HEK293 (cell line): Measurements from ENCODE around the gene ZNF385C.

Experiments
- CTCF ChIA-PET: fragments of 350-600 bp; formaldehyde crosslinking; extraction: SDS; loops from one replicate; lab custom pipeline; 2021; ENCODE audit warnings: antibody characterized with exemption; lab: Yijun Ruan, JAX
- POLR2A ChIA-PET: fragments of 300-600 bp; formaldehyde crosslinking; extraction: SDS; loops from one replicate; lab custom pipeline; 2020; ENCODE audit warnings: antibody characterized with exemption, inconsistent platforms; lab: Yijun Ruan, JAX
- H3K27ac ChIP-seq: fragments of 200-500 bp; sonication (Bioruptor generic); 2 replicates; pipeline ENCODE4 v1.5.1; 2014; ENCODE audit warnings: low read depth, low read length, control low read depth, inconsistent platforms; ENCODE audit errors: extremely low read depth
- H3K36me3 ChIP-seq, 2 experiments: fragments of 200-500 bp in 1 of 2; sonication (Bioruptor generic) in 1 of 2; 1 replicate in 1 of 2; 2 replicates in 1 of 2; pipeline ENCODE4 v1.5.1; 2014 to 2017; ENCODE audit warnings: inconsistent platforms in 2 of 2, low read length in 2 of 2; ENCODE audit not compliant: control insufficient read depth in 2 of 2, insufficient read depth in 1 of 2
- H3K4me1 ChIP-seq: fragments of 200-500 bp; sonication (Bioruptor generic); 2 replicates; pipeline ENCODE4 v1.5.1; 2014; ENCODE audit warnings: mild to moderate bottlenecking, low read length, inconsistent platforms; ENCODE audit not compliant: control insufficient read depth, insufficient read depth
- H3K4me3 ChIP-seq: 2 replicates; pipeline ENCODE4 v1.5.1; 2011; ENCODE audit warnings: low read depth, mild to moderate bottlenecking, control low read depth, low read length, moderate library complexity
- H3K9me3 ChIP-seq: fragments of 200-500 bp; sonication (Bioruptor generic); 2 replicates; pipeline ENCODE4 v1.5.1; 2014; ENCODE audit warnings: low read depth, low read length, inconsistent platforms; ENCODE audit not compliant: control insufficient read depth, insufficient read depth
- GLIS1 ChIP-seq: fragments of 450-650 bp; formaldehyde crosslinking; IDR thresholded peaks from 2 replicates; pipeline ENCODE4 v1.5.1; 2016; ENCODE audit warnings: missing biosample characterization, missing genetic modification characterization
- GLIS2 ChIP-seq: fragments of 450-650 bp; formaldehyde crosslinking; IDR thresholded peaks from 2 replicates; pipeline ENCODE4 v1.5.1; 2016; ENCODE audit warnings: missing biosample characterization, missing genetic modification characterization
- IKZF3 ChIP-seq: fragments of 450-650 bp; IDR thresholded peaks from 2 replicates; pipeline ENCODE4 v1.5.0; 2018; ENCODE audit warnings: missing biosample characterization, mild to moderate bottlenecking, missing genetic modification characterization, moderate library complexity
- TCF7L2 ChIP-seq: IDR thresholded peaks from 2 replicates; pipeline ENCODE4 v1.6.1; 2011; ENCODE audit warnings: low read depth, mild to moderate bottlenecking, inconsistent platforms, low read length, moderate library complexity, borderline replicate concordance
- ZBTB1 ChIP-seq: fragments of 450-650 bp; formaldehyde crosslinking; IDR thresholded peaks from 2 replicates; pipeline ENCODE4 v1.5.1; 2016; ENCODE audit warnings: missing biosample characterization, missing genetic modification characterization
- ZBTB8A ChIP-seq: fragments of 450-650 bp; formaldehyde crosslinking; IDR thresholded peaks from 2 replicates; pipeline ENCODE4 v1.5.1; 2016; ENCODE audit warnings: missing biosample characterization, missing genetic modification characterization
- ZIC2 ChIP-seq: fragments of 450-650 bp; formaldehyde crosslinking; IDR thresholded peaks from 2 replicates; pipeline ENCODE4 v1.5.1; 2016; ENCODE audit warnings: missing biosample characterization, missing genetic modification characterization
- ZNF10 ChIP-seq: fragments of 450-650 bp; formaldehyde crosslinking; IDR thresholded peaks from 2 replicates; pipeline ENCODE4 v1.5.1; 2017; ENCODE audit warnings: missing biosample characterization, missing genetic modification characterization
- ZNF112 ChIP-seq: fragments of 450-650 bp; formaldehyde crosslinking; IDR thresholded peaks from 2 replicates; pipeline ENCODE4 v1.5.0; 2017; ENCODE audit warnings: missing biosample characterization, missing genetic modification characterization
- ZNF292 ChIP-seq: fragments of 450-650 bp; formaldehyde crosslinking; IDR thresholded peaks from 2 replicates; pipeline ENCODE4 v1.5.1; 2016; ENCODE audit warnings: low read depth, missing biosample characterization, missing genetic modification characterization, borderline replicate concordance
- ZNF37A ChIP-seq: fragments of 450-650 bp; IDR thresholded peaks from 2 replicates; pipeline ENCODE4 v1.5.1; 2018; ENCODE audit warnings: missing biosample characterization, missing genetic modification characterization
- ZNF510 ChIP-seq: fragments of 450-650 bp; formaldehyde crosslinking; IDR thresholded peaks from 2 replicates; pipeline ENCODE4 v1.5.1; 2018; ENCODE audit warnings: mild to moderate bottlenecking, missing genetic modification characterization, missing biosample characterization; ENCODE audit not compliant: insufficient replicate concordance
- ZNF544 ChIP-seq: fragments of 450-650 bp; formaldehyde crosslinking; IDR thresholded peaks from 2 replicates; pipeline ENCODE4 v1.5.0; 2017; ENCODE audit warnings: missing biosample characterization, missing genetic modification characterization
- ZNF776 ChIP-seq: fragments of 450-650 bp; formaldehyde crosslinking; IDR thresholded peaks from 2 replicates; pipeline ENCODE4 v1.5.0; 2017; ENCODE audit warnings: missing biosample characterization, missing genetic modification characterization, borderline replicate concordance
- TF ChIP-seq, protein P1 (sequence below): fragments of 450-650 bp; formaldehyde crosslinking; IDR thresholded peaks from 2 replicates; pipeline ENCODE4 v1.5.1; 2016; ENCODE audit warnings: missing biosample characterization, missing genetic modification characterization
- TF ChIP-seq, protein P2 (sequence below): fragments of 450-650 bp; formaldehyde crosslinking; IDR thresholded peaks from 2 replicates; pipeline ENCODE4 v1.5.1; 2016; ENCODE audit warnings: missing biosample characterization, missing genetic modification characterization
- TF ChIP-seq, protein P3 (sequence below): fragments of 450-650 bp; formaldehyde crosslinking; IDR thresholded peaks from 2 replicates; pipeline ENCODE4 v1.5.1; 2016; ENCODE audit warnings: missing biosample characterization, missing genetic modification characterization
- TF ChIP-seq, protein P4 (sequence below): fragments of 450-650 bp; IDR thresholded peaks from 2 replicates; pipeline ENCODE4 v1.5.1; 2018; ENCODE audit warnings: missing biosample characterization, mild to moderate bottlenecking, missing genetic modification characterization

Gene ZNF385C

DNA sequence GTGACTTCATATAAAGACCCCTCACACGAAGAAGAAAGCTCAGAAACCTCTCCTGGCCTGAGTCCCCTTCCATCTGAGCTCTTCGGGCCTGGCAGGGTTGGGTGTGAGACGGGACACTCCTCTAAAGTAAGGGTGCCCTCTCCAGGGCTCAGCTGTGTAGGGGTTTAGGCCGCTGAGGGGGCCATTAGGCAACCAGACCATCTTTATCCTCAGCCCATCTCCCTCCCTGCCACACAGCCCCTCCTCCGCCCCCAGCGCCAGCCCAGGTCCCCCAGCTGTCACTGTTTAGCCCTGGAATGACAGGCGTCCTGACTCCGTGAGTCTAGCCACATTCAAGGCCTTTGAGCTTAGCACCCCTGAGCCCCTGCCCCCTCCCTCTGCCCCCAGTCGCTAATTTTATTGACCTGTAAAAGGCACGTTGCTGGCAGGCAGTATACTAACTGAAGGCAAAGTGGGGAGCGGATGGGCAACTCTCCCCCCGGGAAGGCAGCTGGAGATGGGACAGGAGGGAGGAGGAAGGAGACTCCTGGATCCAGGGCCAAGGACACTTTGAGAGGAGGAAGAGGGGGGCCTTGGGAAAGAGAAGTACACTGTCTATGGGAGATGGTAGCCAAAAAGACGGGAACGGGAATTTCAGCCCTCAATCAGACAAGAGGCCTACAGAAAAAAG is 592 bp upstream of the ZNF385C start:
- POLR2A ChIA-PET = interaction anchor here (0.5 to 2.0 kb wide), 5 partner anchors 34 to 203 kb away, joined by 3 to 5 read pairs (median 3); no protein-coding TSS in a partner anchor
- Histone ChIP-seq H3K36me3 (no peaks in the 10 kb centered on the region), H3K9me3 (no peaks in the 10 kb centered on the region), H3K4me1 (no peaks in the 10 kb centered on the region; the same call in 1 of the 2 replicates), H3K4me3 (no peak overlapping the region), H3K27ac (no peak overlapping the region)
- TF ChIP-seq, protein P1, sequence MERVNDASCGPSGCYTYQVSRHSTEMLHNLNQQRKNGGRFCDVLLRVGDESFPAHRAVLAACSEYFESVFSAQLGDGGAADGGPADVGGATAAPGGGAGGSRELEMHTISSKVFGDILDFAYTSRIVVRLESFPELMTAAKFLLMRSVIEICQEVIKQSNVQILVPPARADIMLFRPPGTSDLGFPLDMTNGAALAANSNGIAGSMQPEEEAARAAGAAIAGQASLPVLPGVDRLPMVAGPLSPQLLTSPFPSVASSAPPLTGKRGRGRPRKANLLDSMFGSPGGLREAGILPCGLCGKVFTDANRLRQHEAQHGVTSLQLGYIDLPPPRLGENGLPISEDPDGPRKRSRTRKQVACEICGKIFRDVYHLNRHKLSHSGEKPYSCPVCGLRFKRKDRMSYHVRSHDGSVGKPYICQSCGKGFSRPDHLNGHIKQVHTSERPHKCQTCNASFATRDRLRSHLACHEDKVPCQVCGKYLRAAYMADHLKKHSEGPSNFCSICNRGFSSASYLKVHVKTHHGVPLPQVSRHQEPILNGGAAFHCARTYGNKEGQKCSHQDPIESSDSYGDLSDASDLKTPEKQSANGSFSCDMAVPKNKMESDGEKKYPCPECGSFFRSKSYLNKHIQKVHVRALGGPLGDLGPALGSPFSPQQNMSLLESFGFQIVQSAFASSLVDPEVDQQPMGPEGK (tag by site-specific recombination) = peak; percentile 33; the same call in 1 of the 2 replicates
- TF ChIP-seq, protein P2, sequence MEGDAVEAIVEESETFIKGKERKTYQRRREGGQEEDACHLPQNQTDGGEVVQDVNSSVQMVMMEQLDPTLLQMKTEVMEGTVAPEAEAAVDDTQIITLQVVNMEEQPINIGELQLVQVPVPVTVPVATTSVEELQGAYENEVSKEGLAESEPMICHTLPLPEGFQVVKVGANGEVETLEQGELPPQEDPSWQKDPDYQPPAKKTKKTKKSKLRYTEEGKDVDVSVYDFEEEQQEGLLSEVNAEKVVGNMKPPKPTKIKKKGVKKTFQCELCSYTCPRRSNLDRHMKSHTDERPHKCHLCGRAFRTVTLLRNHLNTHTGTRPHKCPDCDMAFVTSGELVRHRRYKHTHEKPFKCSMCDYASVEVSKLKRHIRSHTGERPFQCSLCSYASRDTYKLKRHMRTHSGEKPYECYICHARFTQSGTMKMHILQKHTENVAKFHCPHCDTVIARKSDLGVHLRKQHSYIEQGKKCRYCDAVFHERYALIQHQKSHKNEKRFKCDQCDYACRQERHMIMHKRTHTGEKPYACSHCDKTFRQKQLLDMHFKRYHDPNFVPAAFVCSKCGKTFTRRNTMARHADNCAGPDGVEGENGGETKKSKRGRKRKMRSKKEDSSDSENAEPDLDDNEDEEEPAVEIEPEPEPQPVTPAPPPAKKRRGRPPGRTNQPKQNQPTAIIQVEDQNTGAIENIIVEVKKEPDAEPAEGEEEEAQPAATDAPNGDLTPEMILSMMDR (tag by site-specific recombination) = 0 out of 2 replicates have a peak, but pooled peaks have one; percentile 8
- TF ChIP-seq, protein P3, sequence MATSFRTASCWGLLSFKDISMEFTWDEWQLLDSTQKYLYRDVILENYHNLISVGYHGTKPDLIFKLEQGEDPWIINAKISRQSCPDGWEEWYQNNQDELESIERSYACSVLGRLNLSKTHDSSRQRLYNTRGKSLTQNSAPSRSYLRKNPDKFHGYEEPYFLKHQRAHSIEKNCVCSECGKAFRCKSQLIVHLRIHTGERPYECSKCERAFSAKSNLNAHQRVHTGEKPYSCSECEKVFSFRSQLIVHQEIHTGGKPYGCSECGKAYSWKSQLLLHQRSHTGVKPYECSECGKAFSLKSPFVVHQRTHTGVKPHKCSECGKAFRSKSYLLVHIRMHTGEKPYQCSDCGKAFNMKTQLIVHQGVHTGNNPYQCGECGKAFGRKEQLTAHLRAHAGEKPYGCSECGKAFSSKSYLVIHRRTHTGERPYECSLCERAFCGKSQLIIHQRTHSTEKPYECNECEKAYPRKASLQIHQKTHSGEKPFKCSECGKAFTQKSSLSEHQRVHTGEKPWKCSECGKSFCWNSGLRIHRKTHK (tag by site-specific recombination) = no peak
- TF ChIP-seq ZBTB8A (tag by site-specific recombination) = peak; percentile 21; the same call in 1 of the 2 replicates
- TF ChIP-seq ZNF510 = no peak
- no peak for TF ChIP-seq ZNF292 (tag by site-specific recombination)
- TF ChIP-seq ZNF544 (tag by site-specific recombination) = no peak
- no peak for TF ChIP-seq ZNF10
- TF ChIP-seq ZNF776 = no peak
- TF ChIP-seq IKZF3 (tag by site-specific recombination) = 0 out of 2 replicates have a peak, but pooled peaks have one; percentile 11
- CTCF ChIA-PET = interaction anchor here (0.6 to 12.3 kb wide), 3 partner anchors 32 to 184 kb away, joined by 3 to 132 read pairs (median 85); no protein-coding TSS in a partner anchor

DNA sequence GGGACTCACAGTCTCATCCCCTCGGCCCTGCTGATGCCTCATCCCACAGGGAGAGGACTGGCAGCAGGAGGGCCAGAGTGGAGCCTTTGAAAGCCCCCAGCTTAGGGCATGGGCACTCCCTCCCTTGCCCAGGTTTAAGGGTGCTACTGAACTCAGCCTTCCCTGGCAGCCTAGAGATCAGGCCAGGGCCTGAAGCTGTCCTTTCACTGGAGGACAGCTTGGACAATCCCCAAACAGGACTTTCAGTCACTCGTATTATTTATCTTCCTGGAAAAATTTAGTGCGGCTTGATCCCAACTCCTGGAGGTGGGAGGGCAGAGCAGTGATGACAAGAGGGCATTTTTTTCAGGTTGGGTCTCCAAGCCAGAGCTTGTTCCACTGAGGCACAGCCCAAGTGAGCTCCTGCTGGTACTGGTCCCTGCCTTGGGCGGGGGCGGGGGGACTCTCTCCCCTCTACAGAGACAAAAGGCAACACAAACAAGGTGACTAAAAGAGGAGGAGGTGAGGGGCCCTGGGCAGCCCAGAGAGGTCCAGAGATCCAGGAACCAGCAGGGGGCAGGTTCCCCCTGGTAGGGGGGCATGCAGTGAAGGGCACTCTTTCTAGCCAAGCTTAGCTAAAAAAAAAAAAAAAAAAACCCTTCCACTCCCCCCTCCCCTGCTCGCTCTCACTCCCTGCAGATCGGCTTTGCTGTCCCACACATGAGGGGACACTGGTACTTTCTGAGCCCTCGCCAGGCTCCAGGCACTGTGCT is 1.7 kb downstream of the ZNF385C start:
- H3K4me3 ChIP-seq = no peak overlapping the region
- POLR2A ChIA-PET = interaction anchor here (0.6 to 1.0 kb wide), 3 partner anchors 69 to 405 kb away, joined by 3 to 8 read pairs (median 5); no protein-coding TSS in a partner anchor
- no peak for TF ChIP-seq TCF7L2
- TF ChIP-seq, protein P4, sequence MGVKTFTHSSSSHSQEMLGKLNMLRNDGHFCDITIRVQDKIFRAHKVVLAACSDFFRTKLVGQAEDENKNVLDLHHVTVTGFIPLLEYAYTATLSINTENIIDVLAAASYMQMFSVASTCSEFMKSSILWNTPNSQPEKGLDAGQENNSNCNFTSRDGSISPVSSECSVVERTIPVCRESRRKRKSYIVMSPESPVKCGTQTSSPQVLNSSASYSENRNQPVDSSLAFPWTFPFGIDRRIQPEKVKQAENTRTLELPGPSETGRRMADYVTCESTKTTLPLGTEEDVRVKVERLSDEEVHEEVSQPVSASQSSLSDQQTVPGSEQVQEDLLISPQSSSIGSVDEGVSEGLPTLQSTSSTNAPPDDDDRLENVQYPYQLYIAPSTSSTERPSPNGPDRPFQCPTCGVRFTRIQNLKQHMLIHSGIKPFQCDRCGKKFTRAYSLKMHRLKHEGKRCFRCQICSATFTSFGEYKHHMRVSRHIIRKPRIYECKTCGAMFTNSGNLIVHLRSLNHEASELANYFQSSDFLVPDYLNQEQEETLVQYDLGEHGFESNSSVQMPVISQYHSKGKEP (tag by site-specific recombination) = no peak
- peak; percentile 60 for TF ChIP-seq GLIS1 (tag by site-specific recombination)
- peak; percentile 17; the same call in 1 of the 2 replicates for TF ChIP-seq GLIS2 (tag by site-specific recombination)
- no peak for TF ChIP-seq ZNF37A (tag by site-specific recombination)
- TF ChIP-seq ZNF112 (tag by site-specific recombination) = no peak
- TF ChIP-seq ZIC2 (tag by site-specific recombination) = peak; percentile 32
- TF ChIP-seq ZBTB1 (tag by site-specific recombination) = no peak
- TF ChIP-seq, all 188 proteins: peak for 3
- H3K9me3 ChIP-seq = no peaks in the 10 kb centered on the region
- CTCF ChIA-PET = interaction anchor here (0.6 to 12.3 kb wide), 8 partner anchors 30 to 132 kb away, joined by 4 to 132 read pairs (median 6); partner anchors contain the start of gene NKIRAS2
- no peak overlapping the region for H3K27ac ChIP-seq
- H3K36me3 ChIP-seq = no peaks in the 10 kb centered on the region
- H3K4me1 ChIP-seq = no peaks in the 10 kb centered on the region; the same call in 1 of the 2 replicates
